Natural killer cell (primary cell): ENCODE results near the gene CNTNAP1. TPM values are rescaled to one million over a fixed set of nuclear protein-coding genes. Genes with fewer than 3 reads are reported as not detected.

ENCODE experiments used
- ATAC-seq, 3 donors: fragments of 150-1000 bp in 2 of 3; fragments of 200-7000 bp in 1 of 3; cut with Tn5 transposase; 1 replicate in 1 of 3; 2 replicates in 2 of 3; pipeline ENCODE4 v1.10.0; 2021; ENCODE audit warnings: mild to moderate bottlenecking in 2 of 3, moderate library complexity in 2 of 3
- DNase-seq, 2 donors: peaks; one replicate each; pipeline versions ENCODE4 v3.0.0 to v3.0.0-alpha.2; 2013 to 2021; ENCODE audit warnings: mixed read lengths in 1 of 2
- H3K27ac ChIP-seq: one replicate; pipeline ENCODE4 v1.5.1; 2013; ENCODE audit warnings: mild to moderate bottlenecking, low read length
- H3K27me3 ChIP-seq: one replicate; pipeline ENCODE4 v1.6.1; 2013; ENCODE audit warnings: low read length; ENCODE audit not compliant: control insufficient read depth, insufficient read depth
- H3K36me3 ChIP-seq: one replicate; pipeline ENCODE4 v1.6.1; 2013; ENCODE audit warnings: low read length; ENCODE audit not compliant: control insufficient read depth, insufficient read depth
- H3K4me1 ChIP-seq: one replicate; pipeline ENCODE4 v1.6.1; 2013; ENCODE audit warnings: low read length; ENCODE audit not compliant: control insufficient read depth, insufficient read depth
- H3K4me3 ChIP-seq: one replicate; pipeline ENCODE4 v1.5.1; 2013; ENCODE audit warnings: low read length
- H3K9me3 ChIP-seq: one replicate; pipeline ENCODE4 v1.6.1; 2013; ENCODE audit warnings: low read length; ENCODE audit not compliant: control insufficient read depth, insufficient read depth
- H3K27ac Mint-ChIP-seq, 2 donors: one replicate each; pipeline ENCODE4 v1.8.0; 2022; ENCODE audit warnings: mild to moderate bottlenecking in 2 of 2, mixed read lengths in 2 of 2, moderate library complexity in 1 of 2
- H3K27me3 Mint-ChIP-seq, 2 donors: one replicate each; pipeline ENCODE4 v1.8.0; 2022; ENCODE audit warnings: low read depth in 2 of 2, mixed read lengths in 2 of 2
- H3K36me3 Mint-ChIP-seq: one replicate; pipeline ENCODE4 v1.8.0; 2022; ENCODE audit warnings: mixed read lengths
- H3K4me1 Mint-ChIP-seq, 2 donors: one replicate each; pipeline ENCODE4 v1.8.0; 2022; ENCODE audit warnings: mixed read lengths in 2 of 2
- H3K4me3 Mint-ChIP-seq: one replicate; pipeline ENCODE4 v1.8.0; 2022; ENCODE audit warnings: mild to moderate bottlenecking, moderate library complexity, mixed read lengths
- H3K9me3 Mint-ChIP-seq, 2 donors: one replicate each; pipeline ENCODE4 v1.8.0; 2022; ENCODE audit warnings: mixed read lengths in 2 of 2
- WGBS: methylation state at CpG from one replicate; pipeline ENCODE4 v1.1.7; 2013; ENCODE audit warnings: missing lambda C conversion rate; ENCODE audit not compliant: insufficient coverage; 5-methylcytosine and 5-hydroxymethylcytosine counted together
- intact Hi-C: fragments of 100-400 bp; cut with micrococcal nuclease; formaldehyde crosslinking; loops from one replicate; pipeline ENCODE4 v1.14.2; 2022
- total RNA-seq, 4 donors: library from RNA; stranded (reverse); fragments of 120-200 nt in 1 of 4; gene quantifications; one replicate each; pipeline versions ENCODE4 v1.2.3 to v1.2.4, GENCODE V29; 2013 to 2022
- TF ChIP-seq, protein P1 (sequence below): fragments of 200-600 bp; IDR thresholded peaks from one replicate; pipeline ENCODE4 v1.8.0; 2022; ENCODE audit warnings: antibody characterized with exemption

Gene CNTNAP1
- total RNA-seq, 3 donors from 2014 or later (not counting 1 experiment from before 2014, with no cell fraction given) = 0.33 to 0.85 (median 0.39) TPM

DNA sequence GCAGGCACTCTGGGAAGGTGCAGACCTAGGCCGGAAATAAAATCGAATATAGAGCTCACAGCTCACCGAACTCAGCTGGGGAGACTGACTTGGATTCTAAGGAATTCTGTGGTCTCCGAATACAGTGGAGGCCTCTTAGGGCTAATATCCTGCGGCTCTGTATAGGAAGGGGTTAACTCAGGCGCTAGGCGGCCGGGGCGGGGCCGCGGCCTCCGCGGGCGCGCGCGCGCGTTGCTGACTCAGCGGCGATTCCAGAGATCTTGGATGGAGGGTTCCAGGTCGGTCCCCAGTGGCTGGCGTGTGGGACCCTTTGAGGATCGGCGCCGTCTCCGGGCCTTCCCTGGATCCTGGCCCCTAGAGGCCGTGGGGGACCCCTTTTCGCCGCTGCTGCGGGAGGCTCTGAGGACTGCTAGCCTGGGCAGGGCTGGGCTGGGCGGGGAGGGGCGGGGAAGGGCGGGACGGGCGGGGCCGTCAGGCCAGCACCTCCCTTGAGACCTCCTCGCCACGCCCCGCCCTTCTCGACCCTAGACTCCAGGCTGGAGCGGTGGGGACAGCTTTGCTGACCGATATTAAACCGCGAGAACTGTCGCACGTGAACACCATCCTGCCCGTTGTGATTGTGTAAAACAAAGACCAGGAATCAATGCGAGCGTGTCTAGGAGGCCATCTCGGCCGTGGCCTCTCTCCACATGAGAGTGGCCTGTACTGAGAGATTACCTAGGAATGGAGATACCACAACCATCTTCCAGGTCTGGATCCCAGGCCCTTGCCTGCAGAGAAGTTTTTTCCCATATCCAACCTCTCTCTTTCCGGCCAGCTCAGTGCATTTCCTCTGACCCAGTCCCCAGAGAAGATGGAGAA is 4.2 kb upstream of the CNTNAP1 start:
- intact Hi-C loops = loop anchor here (2.0 kb wide), 1 partner anchor 69 kb away; the partner anchor contains the start of genes RETREG3 and TUBG1
- Histone ChIP-seq H3K4me1 (peaks cover 89% of the 10 kb centered on the region), H3K27me3 (peaks cover 49% of the 10 kb centered on the region), H3K9me3 (no peaks in the 10 kb centered on the region), H3K4me3 (peak overlapping the region; percentile 52), H3K36me3 (no peaks in the 10 kb centered on the region), H3K27ac (peak overlapping the region; percentile 36)
- peak; percentile 78 to 80 for DNase-seq
- TF ChIP-seq, protein P1, sequence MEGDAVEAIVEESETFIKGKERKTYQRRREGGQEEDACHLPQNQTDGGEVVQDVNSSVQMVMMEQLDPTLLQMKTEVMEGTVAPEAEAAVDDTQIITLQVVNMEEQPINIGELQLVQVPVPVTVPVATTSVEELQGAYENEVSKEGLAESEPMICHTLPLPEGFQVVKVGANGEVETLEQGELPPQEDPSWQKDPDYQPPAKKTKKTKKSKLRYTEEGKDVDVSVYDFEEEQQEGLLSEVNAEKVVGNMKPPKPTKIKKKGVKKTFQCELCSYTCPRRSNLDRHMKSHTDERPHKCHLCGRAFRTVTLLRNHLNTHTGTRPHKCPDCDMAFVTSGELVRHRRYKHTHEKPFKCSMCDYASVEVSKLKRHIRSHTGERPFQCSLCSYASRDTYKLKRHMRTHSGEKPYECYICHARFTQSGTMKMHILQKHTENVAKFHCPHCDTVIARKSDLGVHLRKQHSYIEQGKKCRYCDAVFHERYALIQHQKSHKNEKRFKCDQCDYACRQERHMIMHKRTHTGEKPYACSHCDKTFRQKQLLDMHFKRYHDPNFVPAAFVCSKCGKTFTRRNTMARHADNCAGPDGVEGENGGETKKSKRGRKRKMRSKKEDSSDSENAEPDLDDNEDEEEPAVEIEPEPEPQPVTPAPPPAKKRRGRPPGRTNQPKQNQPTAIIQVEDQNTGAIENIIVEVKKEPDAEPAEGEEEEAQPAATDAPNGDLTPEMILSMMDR = no peak
- Mint-ChIP-seq H3K27me3 (peaks cover 21 to 38% of the 10 kb centered on the region in 2 donors), H3K9me3 (no peaks in the 10 kb centered on the region), H3K27ac (peak overlapping the region; percentile 74 to 81), H3K4me3 (peak overlapping the region; percentile 94), H3K4me1 (peaks cover 21 to 63% of the 10 kb centered on the region in 2 donors), H3K36me3 (no peaks in the 10 kb centered on the region)
- under 1% methylated on average over 53 of the region's 53 CpGs for WGBS
- peak; percentile 25 to 54 (median 30) for ATAC-seq

GRCh38 chr17:42678951-42679491 is 3.3 kb upstream of the CNTNAP1 start:
- H3K4me1 ChIP-seq = peaks cover 90% of the 10 kb centered on the region
- 4% methylated on average over 15 of the region's 18 CpGs for WGBS
- no peaks in the 10 kb centered on the region for H3K36me3 Mint-ChIP-seq
- DNase-seq (peak in 1 of 2 donors; percentile 65), ATAC-seq (no peak)
- no peaks in the 10 kb centered on the region for H3K9me3 ChIP-seq
- H3K27ac ChIP-seq = peak overlapping the region; percentile 58
- H3K4me3 ChIP-seq = peak overlapping the region; percentile 52
- peaks cover 29 to 64% of the 10 kb centered on the region in 2 donors for H3K4me1 Mint-ChIP-seq
- H3K4me3 Mint-ChIP-seq = peak overlapping the region; percentile 94
- peak overlapping the region in 1 of 2 donors; percentile 81 for H3K27ac Mint-ChIP-seq
- H3K9me3 Mint-ChIP-seq = no peaks in the 10 kb centered on the region
- no peaks in the 10 kb centered on the region for H3K36me3 ChIP-seq
- H3K27me3 ChIP-seq = peaks cover 47% of the 10 kb centered on the region
- intact Hi-C loops = loop anchor here (1.0 to 2.0 kb wide), 2 partner anchors 70 to 101 kb away; partner anchors contain the start of genes RETREG3 and TUBG1
- H3K27me3 Mint-ChIP-seq = peaks cover 27 to 44% of the 10 kb centered on the region in 2 donors
- TF ChIP-seq, protein P1 = no peak

DNA sequence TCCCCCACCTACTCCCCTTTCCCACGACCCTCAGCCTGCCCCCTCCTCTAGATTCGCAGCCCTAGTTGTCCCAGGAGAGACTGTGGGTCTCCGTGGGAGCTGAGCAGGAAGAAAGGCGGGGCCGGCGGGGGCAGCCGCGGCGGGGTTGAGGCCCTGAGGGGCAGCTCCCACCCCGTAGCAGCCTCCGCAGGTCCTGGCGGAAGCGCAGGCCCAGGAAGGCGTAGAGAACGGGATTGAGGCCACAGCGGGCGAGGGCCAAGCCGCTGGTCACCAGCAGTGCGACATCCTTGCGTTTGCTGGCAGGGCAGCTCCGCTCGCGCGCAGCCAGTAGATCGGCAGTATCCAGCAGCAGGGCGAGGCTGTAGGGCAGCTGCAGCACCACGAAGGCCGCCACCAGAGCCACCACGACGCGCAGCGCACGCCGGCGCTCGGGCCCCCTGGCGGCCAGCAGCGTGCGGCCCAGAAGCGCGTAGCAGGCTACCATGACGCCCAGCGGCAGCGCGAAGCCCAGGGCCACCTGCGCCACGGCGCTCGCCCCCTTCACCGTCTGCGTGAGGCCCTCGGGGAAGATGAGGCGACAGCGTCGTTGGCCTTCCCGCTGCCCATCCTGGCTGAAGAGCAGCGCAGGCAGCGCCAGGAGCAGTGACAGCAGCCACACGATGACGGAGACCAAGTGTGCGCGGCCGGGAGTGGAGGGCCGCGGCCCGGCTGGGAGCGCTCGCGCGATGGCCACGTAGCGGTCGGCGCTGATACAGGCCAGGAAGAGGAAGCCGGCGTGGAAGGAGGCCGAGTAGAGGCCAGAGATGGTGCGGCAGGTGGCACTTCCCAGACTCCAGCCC is 2.6 kb upstream of the CNTNAP1 start:
- peak; percentile 74 to 90 for DNase-seq
- Histone ChIP-seq H3K4me3 (peak overlapping the region; percentile 31), H3K27me3 (peaks cover 40% of the 10 kb centered on the region), H3K27ac (peak overlapping the region; percentile 58), H3K36me3 (no peaks in the 10 kb centered on the region), H3K9me3 (no peaks in the 10 kb centered on the region), H3K4me1 (peaks cover 83% of the 10 kb centered on the region)
- Mint-ChIP-seq H3K36me3 (no peaks in the 10 kb centered on the region), H3K27me3 (peaks cover 27 to 42% of the 10 kb centered on the region in 2 donors), H3K27ac (peak overlapping the region; percentile 41 to 81), H3K4me1 (peaks cover 25 to 58% of the 10 kb centered on the region in 2 donors), H3K4me3 (peak overlapping the region; percentile 75), H3K9me3 (no peaks in the 10 kb centered on the region)
- intact Hi-C loops = loop anchor here (1.0 to 2.0 kb wide), 2 partner anchors 71 to 101 kb away; partner anchors contain the start of genes RETREG3 and TUBG1
- TF ChIP-seq, protein P1 = peak; percentile 86
- 7% methylated on average over 78 of the region's 78 CpGs for WGBS
- ATAC-seq = peak; percentile 46 to 69 (median 58)
